Stomach (tissue), 4 donors: ENCODE data around the gene UTP4.

Source experiments
- EP300 ChIP-seq: sonication (generic); formaldehyde crosslinking; IDR thresholded peaks from one replicate; pipeline ENCODE4 v1.6.1; 2017; ENCODE audit warnings: antibody characterized with exemption
- POLR2A ChIP-seq, 4 donors: fragments of 450-650 bp; IDR thresholded peaks; one replicate each; pipeline ENCODE4 v1.6.1; 2016; ENCODE audit warnings: antibody characterized with exemption in 4 of 4, control low read depth in 2 of 4, mild to moderate bottlenecking in 1 of 4, moderate library complexity in 1 of 4
- POLR2AphosphoS5 ChIP-seq, 3 donors: sonication (generic); formaldehyde crosslinking; IDR thresholded peaks; one replicate each; pipeline ENCODE4 v1.6.1; 2016; ENCODE audit warnings: antibody characterized with exemption in 3 of 3
- TF ChIP-seq, protein P1 (sequence below), 7 experiments: fragments of 450-650 bp in 4 of 7; fragments of 200-600 bp in 3 of 7; sonication (generic) in 3 of 7; IDR thresholded peaks; one replicate each; pipeline ENCODE4 v1.5.1; 2016 to 2019; ENCODE audit warnings: antibody characterized with exemption in 7 of 7, control low read depth in 2 of 7, mild to moderate bottlenecking in 1 of 7

DNA sequence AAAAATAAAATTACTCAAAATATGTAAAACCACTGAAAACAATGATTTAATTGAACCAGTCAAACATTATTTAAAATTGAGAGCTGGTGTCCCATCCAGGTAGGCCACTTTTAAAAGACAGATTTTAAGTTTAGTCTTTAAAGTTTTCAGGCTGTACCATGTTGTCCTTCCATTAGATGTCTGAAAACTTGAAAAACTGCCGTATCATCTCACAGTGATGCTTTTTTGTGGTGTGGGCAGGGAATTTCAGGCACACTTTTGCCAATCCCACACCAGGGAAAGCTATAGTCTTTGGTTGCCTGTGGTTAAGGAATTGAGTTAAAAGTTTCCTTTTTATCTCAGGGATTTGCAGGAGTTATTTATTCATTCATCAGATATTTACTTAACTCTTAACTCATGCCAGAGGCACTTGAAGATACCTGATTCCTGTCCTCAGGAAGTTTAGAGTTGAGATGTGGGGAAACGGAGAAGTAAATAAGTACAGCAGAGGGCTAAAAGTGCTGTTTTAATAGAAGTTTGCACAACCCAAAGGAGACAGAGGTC, 57.7 kb downstream of the UTP4 start:
- no peak for TF ChIP-seq POLR2A (IDR thresholded peaks at IDR 0.05)
- TF ChIP-seq, protein P1, sequence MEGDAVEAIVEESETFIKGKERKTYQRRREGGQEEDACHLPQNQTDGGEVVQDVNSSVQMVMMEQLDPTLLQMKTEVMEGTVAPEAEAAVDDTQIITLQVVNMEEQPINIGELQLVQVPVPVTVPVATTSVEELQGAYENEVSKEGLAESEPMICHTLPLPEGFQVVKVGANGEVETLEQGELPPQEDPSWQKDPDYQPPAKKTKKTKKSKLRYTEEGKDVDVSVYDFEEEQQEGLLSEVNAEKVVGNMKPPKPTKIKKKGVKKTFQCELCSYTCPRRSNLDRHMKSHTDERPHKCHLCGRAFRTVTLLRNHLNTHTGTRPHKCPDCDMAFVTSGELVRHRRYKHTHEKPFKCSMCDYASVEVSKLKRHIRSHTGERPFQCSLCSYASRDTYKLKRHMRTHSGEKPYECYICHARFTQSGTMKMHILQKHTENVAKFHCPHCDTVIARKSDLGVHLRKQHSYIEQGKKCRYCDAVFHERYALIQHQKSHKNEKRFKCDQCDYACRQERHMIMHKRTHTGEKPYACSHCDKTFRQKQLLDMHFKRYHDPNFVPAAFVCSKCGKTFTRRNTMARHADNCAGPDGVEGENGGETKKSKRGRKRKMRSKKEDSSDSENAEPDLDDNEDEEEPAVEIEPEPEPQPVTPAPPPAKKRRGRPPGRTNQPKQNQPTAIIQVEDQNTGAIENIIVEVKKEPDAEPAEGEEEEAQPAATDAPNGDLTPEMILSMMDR (IDR thresholded peaks at IDR 0.05) = no peak
- TF ChIP-seq EP300 = no peak
- no peak for TF ChIP-seq POLR2AphosphoS5 (IDR thresholded peaks at IDR 0.05)
